Neuron (in vitro differentiated cells): ENCODE data around the gene ZNF839.
A peak's percentile ranks its signal among the peaks of the same experiment; 100 is the strongest.

Experiments used
- H2AFZ ChIP-seq: one replicate; pipeline ENCODE4 v1.6.1; 2013; ENCODE audit warnings: low read depth, mild to moderate bottlenecking, inconsistent platforms, low read length, moderate library complexity
- H3K27me3 ChIP-seq: one replicate; pipeline ENCODE4 v1.6.1; 2013; ENCODE audit warnings: low read length; ENCODE audit not compliant: insufficient read depth
- H3K36me3 ChIP-seq: one replicate; pipeline ENCODE4 v1.6.1; 2013; ENCODE audit warnings: low read length; ENCODE audit not compliant: insufficient read depth
- H3K4me1 ChIP-seq: one replicate; pipeline ENCODE4 v1.6.1; 2013; ENCODE audit warnings: low read length; ENCODE audit not compliant: insufficient read depth
- H3K4me3 ChIP-seq: 2 replicates; pipeline ENCODE4 v1.5.1; 2013; ENCODE audit warnings: mild to moderate bottlenecking, low read length, moderate library complexity
- H3K9me3 ChIP-seq: one replicate; pipeline ENCODE4 v1.6.1; 2013; ENCODE audit warnings: low read length

The ZNF839 gene

GRCh38 chr14:102319351-102320032, at the start of gene ZNF839:
TSS of gene ZNF839 (plus strand) at chr14:102319746. CDS start at chr14:102319766, 20 bp downstream.
- no peaks in the 10 kb centered on the region for H3K9me3 ChIP-seq
- H3K36me3 ChIP-seq, result no peaks in the 10 kb centered on the region
- H2AFZ ChIP-seq, result peak within 1 kb of the TSS; percentile 57
- no peaks in the 10 kb centered on the region for H3K27me3 ChIP-seq
- peak within 1 kb of the TSS; percentile 80 for H3K4me3 ChIP-seq
- H3K4me1 ChIP-seq, result peaks cover 17% of the 10 kb centered on the region

GRCh38 chr14:102272392-102272791, 47.2 kb upstream of the ZNF839 start:
- no peaks in the 10 kb centered on the region for H3K27me3 ChIP-seq
- H2AFZ ChIP-seq, result no peak overlapping the region
- H3K9me3 ChIP-seq, result peaks cover 2% of the 10 kb centered on the region
- no peaks in the 10 kb centered on the region for H3K4me1 ChIP-seq
- no peak overlapping the region for H3K4me3 ChIP-seq
- H3K36me3 ChIP-seq, result no peaks in the 10 kb centered on the region

- Histone ChIP-seq H3K4me3 (no peak overlapping the region), H2AFZ (no peak overlapping the region), H3K27me3 (no peaks in the 10 kb centered on the region), H3K36me3 (peaks cover 10% of the 10 kb centered on the region), H3K9me3 (peaks cover 2% of the 10 kb centered on the region), H3K4me1 (no peaks in the 10 kb centered on the region)
These were observed 43.7 kb upstream of the ZNF839 start for GRCh38 chr14:102275866-102276265.

- no peak overlapping the region for H2AFZ ChIP-seq
- no peaks in the 10 kb centered on the region for H3K4me1 ChIP-seq
- H3K9me3 ChIP-seq, result peaks cover 2% of the 10 kb centered on the region
- H3K36me3 ChIP-seq, result peaks cover 15% of the 10 kb centered on the region
- H3K27me3 ChIP-seq, result no peaks in the 10 kb centered on the region
- no peak overlapping the region for H3K4me3 ChIP-seq
These were observed 41.5 kb upstream of the ZNF839 start for GRCh38 chr14:102277874-102278630.

GRCh38 chr14:102278631-102278935, 41.0 kb upstream of the ZNF839 start:
- Histone ChIP-seq H3K4me3 (no peak overlapping the region), H3K36me3 (peaks cover 15% of the 10 kb centered on the region), H3K4me1 (no peaks in the 10 kb centered on the region), H2AFZ (no peak overlapping the region), H3K27me3 (no peaks in the 10 kb centered on the region), H3K9me3 (peaks cover 2% of the 10 kb centered on the region)

- Histone ChIP-seq H3K4me3 (no peak overlapping the region), H2AFZ (no peak overlapping the region), H3K4me1 (no peaks in the 10 kb centered on the region), H3K36me3 (peaks cover 15% of the 10 kb centered on the region), H3K27me3 (no peaks in the 10 kb centered on the region), H3K9me3 (peaks cover 2% of the 10 kb centered on the region)
These were observed 40.3 kb upstream of the ZNF839 start for GRCh38 chr14:102279282-102279681.

GRCh38 chr14:102279688-102280348, 39.7 kb upstream of the ZNF839 start:
- H3K4me3 ChIP-seq, result no peak overlapping the region
- H3K9me3 ChIP-seq, result peaks cover 2% of the 10 kb centered on the region
- peaks cover 15% of the 10 kb centered on the region for H3K36me3 ChIP-seq
- H3K27me3 ChIP-seq, result no peaks in the 10 kb centered on the region
- H3K4me1 ChIP-seq, result no peaks in the 10 kb centered on the region
- H2AFZ ChIP-seq, result no peak overlapping the region

- H3K36me3 ChIP-seq, result peaks cover 15% of the 10 kb centered on the region
- no peak overlapping the region for H3K4me3 ChIP-seq
- H2AFZ ChIP-seq, result no peak overlapping the region
- H3K27me3 ChIP-seq, result no peaks in the 10 kb centered on the region
- no peaks in the 10 kb centered on the region for H3K4me1 ChIP-seq
- peaks cover 2% of the 10 kb centered on the region for H3K9me3 ChIP-seq
These were observed 39.1 kb upstream of the ZNF839 start for GRCh38 chr14:102280376-102280962.

- no peaks in the 10 kb centered on the region for H3K9me3 ChIP-seq
- no peaks in the 10 kb centered on the region for H3K27me3 ChIP-seq
- no peaks in the 10 kb centered on the region for H3K4me1 ChIP-seq
- H3K36me3 ChIP-seq, result peaks cover 15% of the 10 kb centered on the region
- no peak overlapping the region for H2AFZ ChIP-seq
- no peak overlapping the region for H3K4me3 ChIP-seq
These were observed 36.6 kb upstream of the ZNF839 start for GRCh38 chr14:102282751-102283465.

GRCh38 chr14:102283631-102284129, 35.9 kb upstream of the ZNF839 start:
- Histone ChIP-seq H3K4me1 (no peaks in the 10 kb centered on the region), H3K9me3 (no peaks in the 10 kb centered on the region), H3K4me3 (no peak overlapping the region), H3K36me3 (peaks cover 10% of the 10 kb centered on the region), H3K27me3 (no peaks in the 10 kb centered on the region), H2AFZ (no peak overlapping the region)

- H3K4me1 ChIP-seq, result no peaks in the 10 kb centered on the region
- no peak overlapping the region for H2AFZ ChIP-seq
- no peak overlapping the region for H3K4me3 ChIP-seq
- peaks cover 9% of the 10 kb centered on the region for H3K36me3 ChIP-seq
- H3K27me3 ChIP-seq, result no peaks in the 10 kb centered on the region
- no peaks in the 10 kb centered on the region for H3K9me3 ChIP-seq
These were observed 34.4 kb upstream of the ZNF839 start for GRCh38 chr14:102285106-102285505.

GRCh38 chr14:102288139-102288538, 31.4 kb upstream of the ZNF839 start:
- H3K27me3 ChIP-seq, result no peaks in the 10 kb centered on the region

More at GRCh38 chr14:102288139-102288538, 31.4 kb upstream of the ZNF839 start:
- no peaks in the 10 kb centered on the region for H3K36me3 ChIP-seq
- no peak overlapping the region for H3K4me3 ChIP-seq
- no peak overlapping the region for H2AFZ ChIP-seq
- H3K9me3 ChIP-seq, result no peaks in the 10 kb centered on the region
- no peaks in the 10 kb centered on the region for H3K4me1 ChIP-seq
